ENCODE results near the gene FUT3.

Gene FUT3

GRCh38 chr19:5806905-5807304 lies 44.3 kb downstream of the FUT3 start:
- DNase-seq = no peak
- no peaks in the 10 kb centered on the region for H3K27me3 ChIP-seq (ENCODE audit: insufficient read depth, low read depth, severe bottlenecking)
- no peaks in the 10 kb centered on the region for H3K9me3 ChIP-seq (ENCODE audit: severe bottlenecking)
- no peak overlapping the region for H3K4me3 ChIP-seq (ENCODE audit: low read depth, low read length)
- no peaks in the 10 kb centered on the region for H3K36me3 ChIP-seq
- H3K27ac ChIP-seq = no peak overlapping the region
- TF ChIP-seq CTCF (IDR thresholded peaks at IDR 0.05; ENCODE audit: low read depth, low read length) = no peak

- H3K27me3 ChIP-seq (ENCODE audit: insufficient read depth, low read depth, severe bottlenecking) = no peaks in the 10 kb centered on the region
- DNase-seq = no peak
- H3K4me3 ChIP-seq (ENCODE audit: low read depth, low read length) = peak overlapping the region; percentile 63
- no peaks in the 10 kb centered on the region for H3K36me3 ChIP-seq
- TF ChIP-seq CTCF (IDR thresholded peaks at IDR 0.05; ENCODE audit: low read depth, low read length) = no peak
- no peak overlapping the region; the same call in 1 of the 2 replicates for H3K27ac ChIP-seq
- H3K9me3 ChIP-seq (ENCODE audit: severe bottlenecking) = no peaks in the 10 kb centered on the region
Measured at GRCh38 chr19:5806133-5806489, 45.1 kb downstream of the FUT3 start.

- H3K27ac ChIP-seq = no peak overlapping the region; the same call in 1 of the 2 replicates
- H3K36me3 ChIP-seq = no peaks in the 10 kb centered on the region
- TF ChIP-seq CTCF (IDR thresholded peaks at IDR 0.05; ENCODE audit: low read depth, low read length) = peak; percentile 84
- H3K9me3 ChIP-seq (ENCODE audit: severe bottlenecking) = no peaks in the 10 kb centered on the region
- peak overlapping the region; percentile 63 for H3K4me3 ChIP-seq (ENCODE audit: low read depth, low read length)
- no peaks in the 10 kb centered on the region for H3K27me3 ChIP-seq (ENCODE audit: insufficient read depth, low read depth, severe bottlenecking)
- peak; percentile 93 for DNase-seq
Measured at GRCh38 chr19:5805462-5806132, 45.7 kb downstream of the FUT3 start.

GRCh38 chr19:5804516-5805461 lies 46.5 kb downstream of the FUT3 start, which contains the start of gene NRTN:
Gene NRTN (plus strand): TSS chr19:5805067. CDS start chr19:5824166, 19,099 bp downstream.
- no peak within 1 kb of the TSS; the same call in 1 of the 2 replicates for H3K27ac ChIP-seq
- H3K4me3 ChIP-seq (ENCODE audit: low read depth, low read length) = peak within 1 kb of the TSS; percentile 63
- no peaks in the 10 kb centered on the region for H3K9me3 ChIP-seq (ENCODE audit: severe bottlenecking)
- H3K36me3 ChIP-seq = no peaks in the 10 kb centered on the region
- DNase-seq = peak; percentile 57
- H3K27me3 ChIP-seq (ENCODE audit: insufficient read depth, low read depth, severe bottlenecking) = no peaks in the 10 kb centered on the region
- TF ChIP-seq CTCF (IDR thresholded peaks at IDR 0.05; ENCODE audit: low read depth, low read length) = no peak

- Histone ChIP-seq H3K27ac (peak overlapping the region; percentile 68), H3K4me3 (ENCODE audit: low read depth, low read length) (peak overlapping the region; percentile 54)
- peak; percentile 96 for DNase-seq
Measured at GRCh38 chr19:5803752-5804515, 47.3 kb downstream of the FUT3 start.

More at GRCh38 chr19:5803752-5804515, 47.3 kb downstream of the FUT3 start:
- Histone ChIP-seq H3K27me3 (ENCODE audit: insufficient read depth, low read depth, severe bottlenecking) (no peaks in the 10 kb centered on the region), H3K36me3 (no peaks in the 10 kb centered on the region), H3K9me3 (ENCODE audit: severe bottlenecking) (no peaks in the 10 kb centered on the region)
- TF ChIP-seq CTCF (IDR thresholded peaks at IDR 0.05; ENCODE audit: low read depth, low read length) = peak; percentile 98
